ENCODE measurements around the gene SLC25A39. TPM values are rescaled to one million over a fixed set of nuclear protein-coding genes. Genes with fewer than 3 reads are reported as not detected.
"Not testable (repeated sequence)": the region's sequence is repeated elsewhere in the genome, so short reads cannot be mapped to it uniquely, and the experiment has no call there.

SLC25A39 gene
- total RNA-seq, 1 donor from 2014 or later: 91.6 TPM

DNA sequence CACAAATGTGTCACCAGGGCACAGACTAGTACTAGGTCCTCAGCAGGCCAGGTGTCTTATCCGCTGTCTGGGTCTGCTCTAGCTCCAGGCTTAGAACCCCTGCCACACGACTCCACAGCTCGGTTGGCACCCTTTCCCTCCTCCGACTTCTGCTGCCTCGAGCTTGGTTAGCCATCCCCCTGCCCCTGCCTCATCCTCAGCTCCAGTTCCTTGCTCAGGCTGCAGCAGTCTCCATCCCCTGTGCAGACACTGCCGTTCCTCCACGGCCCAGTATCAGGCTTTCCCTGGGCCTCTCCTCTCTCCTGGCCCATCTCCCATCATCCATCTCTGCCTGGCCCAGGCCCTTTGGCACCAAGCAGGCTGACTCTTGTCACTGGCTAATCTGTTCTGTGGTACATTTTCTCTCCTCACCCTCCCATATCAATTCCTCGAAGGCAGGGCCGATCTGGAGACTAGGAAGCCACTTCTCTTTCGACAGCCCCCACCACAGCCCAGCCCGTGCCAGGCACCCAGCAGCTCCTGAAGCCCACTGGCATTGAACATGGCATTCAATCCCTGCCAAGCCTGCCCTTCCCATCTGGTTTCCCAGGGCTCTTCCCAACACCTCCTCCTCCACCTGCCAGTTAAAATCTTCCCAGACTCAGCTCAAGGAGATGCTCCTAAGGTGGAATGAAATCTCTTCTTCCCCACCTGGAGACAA is 19.0 kb upstream of the SLC25A39 start:
- intact Hi-C loops (cut with DNase I): no loop called here
- ATAC-seq (no peak), DNase-seq (ENCODE audit: low spot score) (no peak)

DNA sequence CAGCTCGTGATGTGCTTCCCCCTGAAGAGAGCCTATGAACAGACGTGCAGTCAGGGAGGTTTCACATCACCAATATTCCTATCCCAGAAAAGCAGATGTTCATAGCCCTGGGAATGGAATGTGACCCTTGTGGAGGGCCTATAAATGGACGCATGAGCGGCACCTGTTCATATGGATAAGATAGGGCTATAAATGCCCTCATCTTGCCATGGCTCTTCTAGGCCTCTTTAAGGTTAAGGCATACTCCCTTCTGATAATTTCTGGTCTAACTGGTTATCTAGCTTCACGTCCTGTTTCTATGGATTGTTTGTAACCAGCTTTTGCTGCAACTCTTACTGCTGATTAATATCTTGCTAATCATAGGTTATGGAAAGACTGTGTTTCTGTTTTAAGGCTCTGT is 15.9 kb upstream of the SLC25A39 start:
- intact Hi-C loops (cut with DNase I); DNase-seq (ENCODE audit: low spot score); ATAC-seq: not testable (repeated sequence)

DNA sequence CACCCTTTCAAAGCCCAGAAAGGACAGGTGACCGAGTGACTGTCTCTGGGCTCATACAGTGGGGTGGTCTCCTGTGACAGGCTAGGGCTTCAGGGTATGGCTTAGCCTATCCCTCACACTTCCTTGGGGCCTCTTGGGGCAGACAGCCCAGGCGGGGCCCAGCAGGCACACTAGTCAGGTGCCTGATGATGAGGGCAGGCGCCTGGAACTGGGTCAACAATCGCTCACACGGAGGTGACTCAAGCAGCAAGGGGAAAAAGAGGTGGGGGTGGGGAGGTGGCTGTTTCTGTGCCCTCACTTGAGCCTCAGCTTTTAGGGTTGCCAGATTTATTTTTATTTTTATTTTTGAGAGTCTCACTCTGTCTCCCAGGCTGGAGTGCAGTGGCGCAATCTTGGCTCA is 14.1 kb upstream of the SLC25A39 start:
- no peak for DNase-seq (ENCODE audit: low spot score)
- ATAC-seq: peak; percentile 13
- intact Hi-C loops (cut with DNase I): no loop called here

DNA sequence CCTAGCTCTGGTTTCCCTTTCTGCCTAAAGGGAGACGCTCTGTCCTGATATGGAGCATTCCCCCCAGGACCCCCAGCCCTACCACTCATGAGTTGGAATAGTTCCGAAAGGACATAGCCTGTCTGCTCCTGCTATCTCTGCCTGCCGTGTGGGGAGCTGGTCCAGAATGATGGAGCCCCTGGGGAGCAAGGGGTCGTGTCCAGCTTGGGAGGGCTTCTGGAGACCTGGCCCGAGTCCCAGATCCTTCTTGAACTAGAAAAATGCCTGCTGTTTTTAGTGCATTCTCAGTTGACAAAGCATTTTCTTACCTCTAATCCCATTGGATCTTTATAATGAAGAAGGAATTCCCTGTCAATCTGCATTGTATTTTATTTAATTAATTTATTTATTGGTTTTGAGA is 11.3 kb upstream of the SLC25A39 start:
- no peak for ATAC-seq
- no peak for DNase-seq (ENCODE audit: low spot score)
- intact Hi-C loops (cut with DNase I): loop anchor here (2.0 kb wide), 1 partner anchor 25 kb away; no protein-coding TSS in a partner anchor

DNA sequence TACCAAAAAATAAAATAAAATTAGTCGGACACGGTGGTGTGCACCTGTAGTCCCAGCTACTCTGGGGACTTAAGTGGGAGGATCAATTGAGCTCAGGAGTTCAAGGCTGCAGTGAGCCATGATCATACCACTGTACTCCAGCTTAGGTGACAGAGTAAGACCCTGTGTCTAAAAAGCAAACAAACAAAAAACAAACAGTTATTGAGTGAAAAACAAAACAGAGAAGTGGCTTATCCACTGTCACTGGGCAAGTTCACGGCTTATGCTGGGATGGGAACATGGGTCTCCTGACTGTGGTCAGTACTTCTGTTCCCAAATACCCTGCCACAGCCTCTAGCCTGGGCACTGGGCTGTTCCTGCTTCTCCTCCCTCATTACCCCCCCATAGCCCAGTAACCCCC is 10.9 kb upstream of the SLC25A39 start:
- no peak for DNase-seq (ENCODE audit: low spot score)
- peak; percentile 29 for ATAC-seq
- intact Hi-C loops (cut with DNase I): loop anchor here (2.0 kb wide), 1 partner anchor 25 kb away; no protein-coding TSS in a partner anchor

DNA sequence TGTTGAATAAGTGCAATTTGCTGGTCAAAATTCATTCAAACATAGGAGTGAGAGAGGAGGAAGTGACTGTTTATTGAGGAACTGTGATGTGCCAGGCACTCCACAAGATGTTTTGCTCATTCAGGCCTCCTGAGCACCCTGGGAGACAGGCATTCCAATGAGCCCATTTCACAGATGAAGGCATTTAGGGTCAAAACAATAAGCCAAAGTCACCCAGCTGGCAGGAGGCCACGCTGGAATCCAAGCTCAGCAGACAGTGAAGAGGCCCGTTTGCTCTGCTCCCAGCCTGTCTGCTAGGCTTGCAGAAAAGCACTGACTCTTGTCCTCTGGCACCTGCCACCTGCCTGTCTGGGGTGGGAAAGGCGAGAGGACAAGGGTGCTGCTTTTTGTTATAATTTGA is 10.1 kb upstream of the SLC25A39 start:
- ATAC-seq (no peak), DNase-seq (ENCODE audit: low spot score) (no peak)
- intact Hi-C loops (cut with DNase I): loop anchor here (2.0 kb wide), 1 partner anchor 26 kb away; no protein-coding TSS in a partner anchor

DNA sequence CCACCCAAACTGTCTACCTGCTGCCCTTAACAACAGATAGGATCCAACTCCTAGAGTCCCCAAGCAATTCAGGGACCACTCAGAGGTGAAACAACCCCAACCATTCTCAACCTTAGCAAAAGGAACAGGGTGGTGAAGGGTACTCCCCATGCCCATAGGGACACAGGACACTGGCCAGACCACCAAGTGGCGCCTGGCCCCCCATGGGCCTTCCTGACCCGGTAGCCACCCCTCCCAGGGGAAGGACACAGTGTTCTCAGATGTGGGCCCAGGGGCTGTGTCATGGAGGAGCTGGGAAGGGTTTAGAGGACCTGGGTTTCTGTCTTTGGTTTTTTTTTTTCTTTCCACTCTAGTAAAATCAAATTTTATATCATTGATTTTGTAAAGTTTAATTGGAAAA is 9.7 kb upstream of the SLC25A39 start:
- ATAC-seq: no peak
- intact Hi-C loops (cut with DNase I): loop anchor here (2.0 kb wide), 1 partner anchor 26 kb away; no protein-coding TSS in a partner anchor
- no peak for DNase-seq (ENCODE audit: low spot score)

DNA sequence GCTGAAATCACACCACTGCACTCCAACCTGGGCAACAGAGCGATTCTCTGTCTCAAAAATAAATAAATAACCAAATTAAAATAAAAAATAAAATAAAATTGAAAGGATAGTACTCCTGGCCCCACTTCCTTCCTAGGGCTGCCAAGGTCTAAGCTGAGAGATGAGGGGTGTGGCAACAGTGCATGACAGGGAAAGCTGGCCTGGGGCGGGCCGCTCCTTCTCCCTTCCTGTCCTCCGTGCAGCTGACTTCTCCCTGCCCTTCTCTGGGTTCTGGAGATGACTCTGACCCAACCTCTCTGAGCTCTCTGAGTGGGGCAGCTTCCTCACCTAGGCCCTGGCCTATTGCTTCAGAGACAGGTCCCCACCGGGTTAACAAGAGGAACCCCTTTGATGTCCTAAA is 8.7 kb upstream of the SLC25A39 start:
- DNase-seq (ENCODE audit: low spot score): no peak
- ATAC-seq: no peak
- intact Hi-C loops (cut with DNase I): no loop called here

DNA sequence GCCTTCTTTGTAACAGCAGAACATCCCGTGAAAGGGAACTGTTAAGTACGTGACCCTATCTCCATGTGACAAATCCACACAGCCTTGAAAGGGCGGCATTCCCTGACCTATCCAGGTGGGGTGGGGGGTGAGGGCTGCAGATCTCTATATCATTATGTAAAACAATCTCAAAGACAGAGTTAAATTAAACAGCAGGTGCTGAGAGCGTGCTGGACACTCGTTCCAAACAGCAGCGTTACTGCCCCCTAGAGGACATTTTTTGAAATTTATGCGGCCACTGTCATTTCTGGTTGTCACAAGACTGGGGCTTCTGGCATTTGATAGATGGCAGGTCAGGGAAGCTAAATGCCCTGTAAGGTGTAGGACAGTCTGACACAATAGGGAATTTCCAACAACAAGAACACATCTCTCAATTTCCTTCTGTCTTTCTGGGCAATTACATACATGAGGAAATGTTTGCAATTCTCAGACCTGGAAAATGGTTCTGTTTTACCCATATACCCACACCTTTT is 6.7 kb upstream of the SLC25A39 start:
- no peak for DNase-seq (ENCODE audit: low spot score)
- ATAC-seq: no peak
- intact Hi-C loops (cut with DNase I): no loop called here

DNA sequence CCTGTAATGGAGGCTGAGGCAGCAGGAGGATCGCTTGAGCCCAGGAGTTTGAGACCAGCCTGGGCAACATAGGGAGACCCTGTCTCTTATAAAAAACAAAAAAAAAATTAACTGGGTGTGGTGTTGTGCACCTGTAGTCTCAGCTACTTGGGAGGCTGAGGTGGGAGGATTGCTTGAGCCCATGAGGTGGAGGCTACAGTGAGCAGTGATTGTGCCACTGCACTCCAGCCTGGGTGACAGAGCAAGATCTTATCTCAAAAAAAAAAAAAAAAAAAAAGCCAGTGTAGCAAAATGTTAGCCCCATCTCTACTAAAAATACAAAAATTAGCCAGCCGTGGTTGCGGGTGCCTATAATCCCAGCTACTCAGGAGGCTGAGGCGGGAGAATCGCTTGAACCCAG is 5.6 kb upstream of the SLC25A39 start:
- intact Hi-C loops (cut with DNase I); ATAC-seq; DNase-seq (ENCODE audit: low spot score): not testable (repeated sequence)

DNA sequence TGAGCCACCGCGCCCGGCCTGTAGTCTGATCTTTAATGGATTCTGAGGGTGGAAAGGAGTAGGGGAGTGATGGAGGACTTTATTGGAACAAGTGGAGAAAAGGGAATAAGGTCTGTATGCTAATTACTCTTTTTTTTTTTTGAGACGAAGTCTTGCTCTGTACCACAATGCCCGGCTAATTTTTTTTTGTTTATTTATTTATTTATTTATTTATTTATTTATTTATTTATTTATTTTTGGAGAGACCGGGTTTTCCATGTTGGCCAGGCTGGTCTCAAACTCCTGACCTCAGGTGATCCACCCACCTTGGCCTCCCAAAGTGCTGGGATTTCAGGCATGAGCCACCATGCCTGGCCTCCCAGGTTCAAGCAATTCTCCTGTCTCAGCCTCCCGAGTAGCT is 4.9 kb upstream of the SLC25A39 start:
- DNase-seq (ENCODE audit: low spot score); intact Hi-C loops (cut with DNase I); ATAC-seq: not testable (repeated sequence)

DNA sequence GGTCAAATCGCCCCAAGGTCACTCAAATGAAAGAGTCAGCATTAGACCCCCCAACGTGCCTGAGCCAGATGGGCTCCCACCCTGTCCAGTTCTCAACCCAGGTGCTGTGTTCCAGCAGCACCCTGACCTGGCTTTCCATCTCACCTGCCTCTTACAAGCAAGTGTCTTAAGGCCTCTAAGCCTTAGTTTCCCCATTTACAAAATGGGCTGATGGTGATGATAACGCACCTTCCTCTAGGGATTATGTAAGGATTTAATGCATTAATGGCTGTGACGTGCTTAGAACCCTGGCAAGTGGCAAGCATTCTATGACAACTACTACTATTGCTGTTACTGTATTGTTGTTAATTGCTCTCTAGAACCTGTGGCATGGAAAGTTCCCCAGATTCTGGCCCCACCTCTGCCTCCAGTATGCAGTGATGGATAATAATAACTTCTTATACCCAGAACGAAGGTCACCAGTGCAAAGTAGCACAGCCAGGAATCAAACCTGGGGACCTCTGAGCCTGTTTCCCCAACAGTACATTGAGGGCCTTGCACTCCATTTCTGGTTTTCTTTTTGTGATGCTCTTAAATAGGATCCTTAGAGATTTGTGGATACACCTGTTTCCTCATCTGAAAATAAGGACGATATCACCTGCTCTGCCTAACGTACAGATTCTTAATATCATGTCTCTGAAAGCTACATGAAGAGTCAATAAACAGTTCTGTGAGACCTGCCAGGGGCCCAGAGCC is 3.3 kb upstream of the SLC25A39 start:
- DNase-seq (ENCODE audit: low spot score) (no peak), ATAC-seq (no peak)
- intact Hi-C loops (cut with DNase I): loop anchor here (2.0 kb wide), 1 partner anchor 117 kb away; no protein-coding TSS in a partner anchor

DNA sequence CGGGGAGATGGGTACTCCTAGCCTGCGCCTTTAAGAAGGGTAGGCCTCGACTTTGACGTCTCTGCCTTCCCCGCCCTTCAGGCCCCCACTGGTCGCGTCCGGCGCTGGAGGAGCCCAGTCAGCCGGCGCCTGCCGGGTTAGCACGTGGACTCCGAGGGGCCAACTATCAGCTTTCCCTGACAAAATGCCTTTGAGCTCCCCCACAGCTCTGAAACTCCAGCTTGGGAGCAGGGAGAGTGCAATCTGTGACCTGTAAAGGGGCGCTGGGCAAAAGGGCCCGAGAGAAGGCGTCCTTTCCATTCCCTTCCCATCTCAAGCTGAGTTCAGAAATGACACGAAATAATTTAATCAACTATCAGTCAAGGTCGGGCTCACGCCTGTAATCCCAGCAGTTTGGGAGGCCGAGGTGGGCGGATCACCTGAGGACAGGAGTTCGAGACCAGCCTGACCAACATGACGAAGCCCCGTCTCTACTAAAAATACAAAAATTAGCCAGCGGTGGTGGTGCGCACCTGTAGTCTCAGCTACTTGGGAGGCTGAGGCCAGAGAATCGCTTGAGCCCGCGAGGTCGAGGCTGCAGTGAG is 2.3 kb upstream of the SLC25A39 start:
- DNase-seq (ENCODE audit: low spot score) (peak; percentile 97), ATAC-seq (peak; percentile 93)
- intact Hi-C loops (cut with DNase I): loop anchor here (2.0 kb wide), 1 partner anchor 116 kb away; no protein-coding TSS in a partner anchor

DNA sequence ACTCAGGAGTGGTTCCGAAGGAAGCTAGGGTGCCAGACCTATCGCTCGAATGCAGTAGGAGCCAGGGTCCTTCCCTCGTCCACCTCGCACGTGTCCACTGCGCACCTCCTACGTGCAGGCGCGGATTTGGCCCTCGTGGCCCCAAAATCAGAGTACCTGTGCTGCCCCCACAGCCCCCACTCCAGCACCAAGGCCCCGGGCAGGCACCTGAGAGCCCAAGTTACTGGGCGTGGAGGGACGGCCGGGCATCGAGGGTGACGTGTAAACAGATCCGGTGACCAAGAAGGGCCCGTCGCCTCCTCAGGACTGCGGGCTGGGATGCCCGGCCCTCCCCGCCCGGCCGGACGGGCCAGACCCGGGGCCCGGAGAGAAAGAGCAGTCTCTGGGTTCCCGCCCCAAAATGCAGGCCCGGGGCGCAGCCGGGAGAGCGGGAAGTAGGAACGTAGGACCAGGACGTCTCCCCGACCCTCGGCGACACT is 492 bp downstream of the SLC25A39 start:
- ATAC-seq: no peak
- intact Hi-C loops (cut with DNase I): no loop called here
- no peak for DNase-seq (ENCODE audit: low spot score)

DNA sequence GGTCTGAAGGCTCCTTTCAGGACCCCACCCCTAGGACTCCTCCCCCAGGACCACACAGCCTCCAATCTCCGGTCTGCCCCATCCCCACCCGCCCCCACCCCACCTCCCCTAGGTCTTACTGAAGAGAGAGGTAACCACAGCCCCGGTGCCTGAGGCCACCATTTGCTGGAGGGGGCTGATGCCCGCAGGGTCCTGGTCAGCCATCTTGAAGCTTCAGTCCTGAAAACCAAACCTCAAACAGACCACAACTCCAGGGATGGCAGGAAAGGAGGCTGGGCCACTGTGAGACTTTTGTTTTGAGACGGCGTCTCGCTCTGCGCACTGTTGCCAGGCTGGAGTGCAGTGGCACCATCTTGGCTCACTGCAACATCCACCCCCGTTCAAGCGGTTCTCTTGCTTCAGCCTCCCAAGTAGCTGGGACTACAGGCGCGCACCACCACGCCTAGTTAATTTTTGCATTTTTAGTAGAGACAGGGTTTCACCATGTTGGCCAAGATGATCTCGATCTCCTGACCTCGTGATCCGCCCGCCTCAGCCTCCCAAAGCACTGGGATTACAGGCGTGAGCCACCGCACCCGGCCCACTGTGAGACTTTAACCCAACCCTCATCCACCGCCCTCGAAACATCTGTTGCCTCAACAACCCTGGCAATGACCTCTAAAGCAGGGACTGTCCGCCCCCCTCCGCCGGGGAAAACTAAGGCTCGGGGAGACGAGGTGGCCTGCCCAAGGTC is 1.1 kb downstream of the SLC25A39 start:
- DNase-seq (ENCODE audit: low spot score) (no peak), ATAC-seq (no peak)
- intact Hi-C loops (cut with DNase I): no loop called here

DNA sequence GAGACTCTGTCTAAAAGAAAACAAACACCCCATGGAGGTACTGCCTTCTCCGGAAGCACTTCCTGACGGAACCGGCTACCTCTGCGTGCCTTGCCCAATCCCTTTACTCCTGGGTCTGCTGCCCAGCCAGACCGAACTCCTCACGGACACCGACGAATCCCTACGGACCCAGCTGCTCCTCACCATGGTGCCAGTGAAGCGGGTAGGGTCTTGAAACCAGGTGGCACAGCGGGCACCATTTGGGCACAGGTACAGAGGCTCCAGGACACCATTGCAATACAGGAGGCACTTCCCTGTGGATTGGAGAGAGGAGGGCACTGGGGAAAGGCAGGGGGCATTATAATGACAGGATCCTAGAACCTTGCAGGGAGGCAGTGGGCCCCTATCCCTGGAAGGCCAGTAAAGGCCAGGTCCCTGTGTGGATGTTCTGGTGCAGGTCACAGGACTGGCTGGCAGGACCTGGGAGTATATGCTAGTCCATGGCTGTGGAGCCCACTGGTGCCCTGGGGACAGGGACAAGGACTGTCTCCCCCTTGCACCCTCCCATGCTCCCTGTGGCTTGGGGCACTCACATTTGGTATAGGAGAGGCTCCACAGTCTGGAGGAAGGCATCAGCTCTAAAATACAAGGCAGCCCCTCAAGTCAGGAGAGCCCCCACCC is 2.3 kb downstream of the SLC25A39 start:
- ATAC-seq (no peak), DNase-seq (ENCODE audit: low spot score) (no peak)
- intact Hi-C loops (cut with DNase I): no loop called here

DNA sequence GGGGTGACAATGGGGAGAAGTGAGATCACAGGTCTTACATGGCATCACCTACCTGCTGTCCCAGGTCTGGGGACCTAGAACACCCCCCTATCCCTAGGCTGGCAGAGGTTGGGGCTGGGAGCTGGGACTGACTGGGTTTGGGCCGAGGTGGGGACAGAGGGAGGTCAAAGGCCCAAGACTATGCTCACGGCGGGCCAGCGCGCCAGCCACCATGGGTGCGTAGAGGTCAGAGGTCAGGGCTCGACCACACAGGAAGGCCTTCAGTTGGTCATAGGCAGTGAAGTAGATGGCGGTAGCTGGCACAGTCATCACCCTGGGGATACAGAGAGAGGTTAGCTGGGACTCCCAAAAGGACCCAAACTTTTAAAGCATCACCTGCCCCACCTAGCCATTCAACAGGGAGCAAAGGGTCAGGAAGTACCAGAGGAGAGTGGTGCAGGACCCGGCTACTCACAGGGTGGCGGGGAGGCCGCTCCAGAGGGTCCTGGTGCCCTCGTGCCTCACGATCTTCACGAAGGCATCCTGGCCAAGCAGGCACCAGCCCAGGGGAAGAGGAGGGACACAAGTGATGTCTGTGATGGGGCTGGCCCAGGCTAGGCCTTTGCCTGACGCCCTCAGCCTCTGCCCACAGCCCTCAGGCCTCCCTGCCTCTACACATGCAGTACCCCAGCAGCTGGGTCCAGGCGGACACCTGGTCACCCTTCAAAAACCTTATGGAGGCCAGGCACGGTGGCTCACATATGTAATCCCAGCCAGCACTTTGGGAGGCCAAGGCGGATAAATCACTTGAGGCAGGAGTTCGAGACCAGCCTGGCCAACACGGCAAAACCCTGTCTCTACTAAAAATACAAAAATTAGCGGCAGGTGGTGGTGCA is 3.1 kb downstream of the SLC25A39 start:
- intact Hi-C loops (cut with DNase I): no loop called here
- no peak for DNase-seq (ENCODE audit: low spot score)
- no peak for ATAC-seq

Data from sciatic nerve (tissue), 2 donors.